Measurements from ENCODE around the gene TCP1.
"Not testable (repeated sequence)": the region's sequence is repeated elsewhere in the genome, so short reads cannot be mapped to it uniquely, and the experiment has no call there.

Gene TCP1

GRCh38 chr6:159761873-159762680, 27.3 kb downstream of the TCP1 start, which contains the start of gene ACAT2:
Gene ACAT2 (plus strand): TSS chr6:159762045. CDS start chr6:159762088, 43 bp downstream.
- Mint-ChIP-seq H3K4me1 (peaks cover 34% of the 10 kb centered on the region), H3K9me3 (no peaks in the 10 kb centered on the region), H3K36me3 (peaks cover 13% of the 10 kb centered on the region), H3K4me3 (peak within 1 kb of the TSS; percentile 93), H3K27me3 (no peaks in the 10 kb centered on the region), H3K27ac (peak within 1 kb of the TSS; percentile 96)

GRCh38 chr6:159761129-159761872, 28.1 kb downstream of the TCP1 start:
- Mint-ChIP-seq H3K27ac (peak overlapping the region; percentile 96), H3K9me3 (no peaks in the 10 kb centered on the region), H3K4me3 (peak overlapping the region; percentile 93), H3K27me3 (no peaks in the 10 kb centered on the region), H3K4me1 (peaks cover 34% of the 10 kb centered on the region), H3K36me3 (peaks cover 13% of the 10 kb centered on the region)

GRCh38 chr6:159760602-159761057, 28.8 kb downstream of the TCP1 start:
- no peaks in the 10 kb centered on the region for H3K27me3 Mint-ChIP-seq
- peaks cover 15% of the 10 kb centered on the region for H3K36me3 Mint-ChIP-seq
- H3K9me3 Mint-ChIP-seq: no peaks in the 10 kb centered on the region
- peak overlapping the region; percentile 96 for H3K27ac Mint-ChIP-seq
- H3K4me3 Mint-ChIP-seq: peak overlapping the region; percentile 93
- peaks cover 34% of the 10 kb centered on the region for H3K4me1 Mint-ChIP-seq

GRCh38 chr6:159759645-159760044, 29.8 kb downstream of the TCP1 start:
- Mint-ChIP-seq H3K36me3 (peaks cover 18% of the 10 kb centered on the region), H3K9me3 (no peaks in the 10 kb centered on the region), H3K4me1 (peaks cover 37% of the 10 kb centered on the region), H3K27me3 (no peaks in the 10 kb centered on the region), H3K27ac (peak overlapping the region; percentile 85), H3K4me3 (peak overlapping the region; percentile 45)

GRCh38 chr6:159758031-159759001, 31.1 kb downstream of the TCP1 start:
- H3K4me3 Mint-ChIP-seq: no peak overlapping the region
- no peaks in the 10 kb centered on the region for H3K9me3 Mint-ChIP-seq
- peaks cover 37% of the 10 kb centered on the region for H3K4me1 Mint-ChIP-seq
- H3K27me3 Mint-ChIP-seq: no peaks in the 10 kb centered on the region
- H3K27ac Mint-ChIP-seq: peak overlapping the region; percentile 85
- H3K36me3 Mint-ChIP-seq: peaks cover 23% of the 10 kb centered on the region

GRCh38 chr6:159756508-159756907, 32.9 kb downstream of the TCP1 start:
- Mint-ChIP-seq H3K9me3 (no peaks in the 10 kb centered on the region), H3K4me3 (no peak overlapping the region), H3K4me1 (peaks cover 30% of the 10 kb centered on the region), H3K27ac (no peak overlapping the region), H3K27me3 (no peaks in the 10 kb centered on the region), H3K36me3 (peaks cover 26% of the 10 kb centered on the region)

- no peak overlapping the region for H3K27ac Mint-ChIP-seq
- H3K4me1 Mint-ChIP-seq: peaks cover 20% of the 10 kb centered on the region
- no peaks in the 10 kb centered on the region for H3K9me3 Mint-ChIP-seq
- H3K27me3 Mint-ChIP-seq: no peaks in the 10 kb centered on the region
- peaks cover 26% of the 10 kb centered on the region for H3K36me3 Mint-ChIP-seq
- no peak overlapping the region for H3K4me3 Mint-ChIP-seq
Observed at GRCh38 chr6:159754959-159755914, 34.2 kb downstream of the TCP1 start.

- Mint-ChIP-seq H3K9me3 (no peaks in the 10 kb centered on the region), H3K36me3 (peaks cover 22% of the 10 kb centered on the region), H3K4me3 (no peak overlapping the region), H3K27me3 (no peaks in the 10 kb centered on the region), H3K27ac (no peak overlapping the region), H3K4me1 (peaks cover 13% of the 10 kb centered on the region)
Observed at GRCh38 chr6:159754401-159754800, 35.0 kb downstream of the TCP1 start.

- Mint-ChIP-seq H3K4me1 (peaks cover 8% of the 10 kb centered on the region), H3K36me3 (peaks cover 20% of the 10 kb centered on the region), H3K9me3 (no peaks in the 10 kb centered on the region), H3K27ac (peak overlapping the region; percentile 10), H3K27me3 (no peaks in the 10 kb centered on the region), H3K4me3 (no peak overlapping the region)
Observed at GRCh38 chr6:159753081-159753872, 36.1 kb downstream of the TCP1 start.

GRCh38 chr6:159751448-159751847, 38.0 kb downstream of the TCP1 start:
- no peaks in the 10 kb centered on the region for H3K27me3 Mint-ChIP-seq
- H3K27ac Mint-ChIP-seq: no peak overlapping the region
- peaks cover 18% of the 10 kb centered on the region for H3K36me3 Mint-ChIP-seq
- no peak overlapping the region for H3K4me3 Mint-ChIP-seq
- peaks cover 3% of the 10 kb centered on the region for H3K4me1 Mint-ChIP-seq
- no peaks in the 10 kb centered on the region for H3K9me3 Mint-ChIP-seq

GRCh38 chr6:159748127-159748526, 41.3 kb downstream of the TCP1 start:
- Mint-ChIP-seq H3K4me1 (peaks cover 23% of the 10 kb centered on the region), H3K36me3 (peaks cover 19% of the 10 kb centered on the region)
- H3K4me3 Mint-ChIP-seq, H3K9me3 Mint-ChIP-seq, H3K27me3 Mint-ChIP-seq, H3K27ac Mint-ChIP-seq: not testable (repeated sequence)

- H3K4me1 Mint-ChIP-seq: peaks cover 27% of the 10 kb centered on the region
- no peaks in the 10 kb centered on the region for H3K9me3 Mint-ChIP-seq
- no peaks in the 10 kb centered on the region for H3K27me3 Mint-ChIP-seq
- no peak overlapping the region for H3K4me3 Mint-ChIP-seq
- H3K27ac Mint-ChIP-seq: no peak overlapping the region
- peaks cover 19% of the 10 kb centered on the region for H3K36me3 Mint-ChIP-seq
Observed at GRCh38 chr6:159746759-159747158, 42.6 kb downstream of the TCP1 start.

- Mint-ChIP-seq H3K27ac (peak overlapping the region; percentile 85), H3K27me3 (no peaks in the 10 kb centered on the region), H3K9me3 (no peaks in the 10 kb centered on the region), H3K36me3 (peaks cover 25% of the 10 kb centered on the region), H3K4me3 (no peak overlapping the region), H3K4me1 (peaks cover 38% of the 10 kb centered on the region)
Observed at GRCh38 chr6:159745081-159745480, 44.3 kb downstream of the TCP1 start.

- Mint-ChIP-seq H3K36me3 (peaks cover 23% of the 10 kb centered on the region), H3K27ac (peak overlapping the region; percentile 23), H3K9me3 (no peaks in the 10 kb centered on the region), H3K27me3 (no peaks in the 10 kb centered on the region), H3K4me1 (peaks cover 58% of the 10 kb centered on the region), H3K4me3 (no peak overlapping the region)
Observed at GRCh38 chr6:159742165-159742564, 47.2 kb downstream of the TCP1 start.

Measured in activated naive CD4-positive, alpha-beta T cell treated with anti-CD3 and anti-CD28 coated beads, Interleukin-2, amount 50 U/mL, for 24 hours (primary cell).